ENCODE results near the gene LPCAT1.

Gene LPCAT1

DNA sequence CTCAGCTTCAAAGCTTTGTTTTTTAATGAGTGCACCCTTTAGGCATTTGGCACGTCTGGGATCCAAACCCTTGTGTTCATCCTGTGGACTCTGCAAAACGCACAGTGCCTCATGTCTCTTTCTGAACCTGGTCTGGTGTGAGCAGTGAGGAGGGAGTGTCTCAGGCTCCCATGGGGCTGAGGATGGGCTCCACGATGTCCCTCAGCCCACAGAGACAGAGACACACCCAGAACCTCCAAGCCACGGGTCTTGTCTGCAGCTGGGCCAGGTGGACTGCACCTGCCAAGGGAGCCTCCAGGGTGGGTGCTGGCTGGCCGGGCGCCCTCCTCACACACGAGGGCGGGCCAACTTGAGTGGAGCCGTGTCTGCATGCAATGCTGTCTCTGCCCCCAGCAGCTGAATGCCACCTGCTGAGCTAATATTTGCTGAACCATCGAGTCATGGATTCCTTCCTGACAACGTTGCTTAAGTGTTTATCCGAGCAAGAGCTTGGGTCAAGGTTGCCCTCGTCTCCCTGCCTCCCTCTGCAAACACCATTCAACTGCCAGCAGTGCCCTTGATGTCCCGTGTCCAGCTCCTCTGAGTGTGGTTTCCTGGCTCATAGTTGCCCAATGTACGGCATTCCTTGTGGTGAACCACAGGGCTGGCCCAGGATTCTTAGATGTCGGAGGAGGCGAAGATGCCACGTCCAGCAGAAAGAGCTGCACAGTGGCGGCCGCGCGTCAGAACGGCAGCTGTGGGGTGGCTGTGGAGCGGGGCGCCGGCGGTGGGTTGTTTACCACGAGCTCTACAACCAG lies 31.4 kb upstream of the LPCAT1 start:
- DNase-seq = no peak

DNA sequence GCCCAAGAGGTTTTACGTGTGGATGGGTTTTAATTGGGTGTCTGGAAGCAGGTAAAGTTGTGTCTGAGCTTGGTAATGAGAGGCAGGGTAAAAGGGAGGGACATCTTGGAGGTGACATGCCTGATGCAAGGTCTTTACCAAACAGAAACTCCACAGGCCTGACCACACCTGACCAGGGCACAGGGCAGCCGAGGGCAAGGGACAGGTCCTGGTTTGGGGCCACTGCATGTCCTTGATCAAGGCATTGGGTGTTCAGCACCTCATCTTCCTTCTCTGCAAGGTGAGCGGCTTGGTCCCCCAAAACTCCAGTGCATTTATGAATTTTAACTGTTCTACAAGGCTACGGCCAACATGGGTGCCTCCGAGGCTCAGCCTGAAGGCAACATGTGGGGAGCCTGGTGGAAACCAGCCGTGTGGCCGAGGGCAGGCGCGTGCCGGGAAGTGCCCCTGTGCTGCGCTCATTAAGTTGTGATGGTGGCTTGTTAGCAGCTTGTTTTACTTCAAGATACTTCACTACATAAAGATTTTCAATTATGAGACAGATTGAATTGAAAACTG lies 30.7 kb upstream of the LPCAT1 start:
- no peak for DNase-seq

DNA sequence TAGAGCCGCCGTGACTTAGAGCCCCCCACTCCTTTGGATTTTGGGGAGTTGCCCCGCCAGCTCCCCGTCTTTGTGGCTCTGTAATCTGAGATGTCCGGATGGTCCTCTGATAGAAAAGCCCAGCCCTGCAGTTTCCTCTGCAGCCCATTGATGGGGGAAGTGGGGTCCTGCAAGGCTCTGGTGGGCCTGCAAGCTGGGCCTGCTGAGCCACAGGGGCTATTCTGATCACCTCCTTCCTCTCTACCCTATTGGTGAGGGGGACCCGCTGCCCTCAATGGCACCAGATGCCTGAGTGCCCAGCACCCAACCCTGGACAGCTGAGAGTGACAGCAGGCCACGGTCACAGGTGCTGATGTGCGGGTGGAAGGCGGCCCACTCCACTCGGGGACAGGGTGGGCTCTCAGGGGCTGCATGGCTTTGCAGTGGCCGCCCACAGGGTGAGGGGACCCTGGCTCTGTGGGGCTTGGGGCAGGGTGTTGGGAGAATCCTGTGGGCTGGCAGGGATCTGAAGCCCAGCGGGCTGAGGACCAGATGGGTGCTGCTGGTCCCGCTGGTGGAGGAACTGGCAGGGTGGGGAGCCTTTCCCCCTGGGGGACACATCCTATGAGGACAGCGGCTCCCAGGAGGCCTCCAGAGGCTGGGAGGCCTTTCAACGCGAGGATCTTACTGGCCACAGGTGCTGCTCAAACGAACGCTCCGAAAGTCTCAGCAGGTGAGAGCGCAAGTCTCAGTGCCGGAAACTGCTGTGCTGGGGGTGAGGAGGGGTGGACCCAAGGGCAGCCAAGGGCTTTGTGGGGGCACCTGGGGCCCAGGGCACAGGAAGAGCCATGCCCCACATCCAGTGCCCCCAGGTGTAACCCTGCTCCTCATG lies 30.0 kb upstream of the LPCAT1 start:
- no peak for DNase-seq

DNA sequence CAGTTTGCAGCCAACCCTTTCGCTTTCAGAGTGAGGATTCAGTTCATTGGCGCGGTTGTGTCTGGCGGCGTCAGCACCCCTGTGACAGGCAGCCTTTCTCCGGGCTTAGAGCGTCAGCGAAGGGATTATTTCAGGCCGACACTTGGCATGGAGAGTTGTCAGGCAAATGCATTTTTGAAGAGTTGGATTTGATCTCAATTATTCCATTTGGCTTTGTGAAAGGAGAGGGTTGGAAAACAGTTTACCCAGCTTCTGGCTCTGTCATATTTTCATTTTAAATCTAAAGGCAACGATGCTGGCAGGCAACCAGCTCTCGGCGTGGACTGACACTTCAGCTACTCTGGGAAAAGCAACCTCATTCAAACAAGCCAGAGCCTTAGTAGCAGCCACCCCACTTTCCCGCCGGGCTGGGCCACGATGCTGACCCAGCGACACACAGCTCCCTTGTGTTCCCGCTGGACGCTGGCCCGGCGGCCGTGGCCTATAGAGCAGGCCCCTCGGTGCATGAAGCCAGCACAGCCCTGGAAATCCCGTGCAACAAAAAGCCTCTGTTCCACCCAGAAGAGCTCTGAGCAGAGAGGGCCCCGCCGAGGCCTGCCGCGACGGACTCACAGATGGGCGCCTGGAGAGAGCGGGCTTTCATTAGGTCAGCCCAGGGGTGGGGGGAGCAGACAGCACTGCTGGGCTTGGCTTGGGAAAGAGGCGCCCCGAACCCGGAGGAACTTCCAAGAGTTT lies 28.9 kb upstream of the LPCAT1 start:
- peak; percentile 15 to 22 for DNase-seq

DNA sequence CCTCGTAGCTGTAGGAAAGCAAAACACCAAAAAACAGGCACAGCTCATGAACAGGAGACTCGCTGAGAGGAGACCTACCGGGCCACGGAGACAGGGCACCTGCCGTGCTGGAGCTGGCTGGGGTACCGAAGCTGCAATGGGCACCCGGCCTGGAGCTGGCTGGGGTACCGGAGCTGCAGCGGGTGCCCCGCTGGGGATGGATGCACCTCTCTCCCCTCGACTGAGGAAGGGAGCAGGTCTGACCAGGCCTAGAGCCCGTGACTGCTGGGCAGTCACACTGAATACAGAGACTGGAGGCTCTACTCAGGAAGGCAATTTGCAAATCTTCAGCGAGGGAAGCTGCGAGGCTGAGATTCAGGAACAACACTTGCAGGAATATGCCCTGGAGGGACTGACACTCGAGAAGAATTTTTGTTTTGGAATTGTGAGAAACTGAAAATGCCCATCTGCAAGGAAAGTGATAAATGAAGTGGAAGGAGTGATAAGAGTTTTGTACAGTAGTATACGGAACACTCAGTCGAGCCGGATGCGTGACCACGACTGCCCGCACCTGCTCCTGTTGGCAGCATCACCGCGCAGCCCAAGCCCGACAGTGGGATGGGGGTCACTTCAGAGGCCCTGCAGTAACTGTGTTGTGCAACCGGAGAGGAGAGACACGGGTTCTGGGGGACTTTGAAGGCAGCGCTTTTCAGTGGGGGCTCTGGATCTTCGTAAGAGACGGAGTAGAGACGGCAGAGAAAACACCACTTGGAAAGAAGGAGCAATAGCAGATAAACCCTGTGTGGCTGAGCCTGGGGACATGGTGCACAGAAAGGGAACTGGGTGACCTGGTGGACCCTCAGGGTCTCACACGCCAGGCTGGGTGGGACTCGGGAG lies 27.9 kb upstream of the LPCAT1 start:
- no peak for DNase-seq

DNA sequence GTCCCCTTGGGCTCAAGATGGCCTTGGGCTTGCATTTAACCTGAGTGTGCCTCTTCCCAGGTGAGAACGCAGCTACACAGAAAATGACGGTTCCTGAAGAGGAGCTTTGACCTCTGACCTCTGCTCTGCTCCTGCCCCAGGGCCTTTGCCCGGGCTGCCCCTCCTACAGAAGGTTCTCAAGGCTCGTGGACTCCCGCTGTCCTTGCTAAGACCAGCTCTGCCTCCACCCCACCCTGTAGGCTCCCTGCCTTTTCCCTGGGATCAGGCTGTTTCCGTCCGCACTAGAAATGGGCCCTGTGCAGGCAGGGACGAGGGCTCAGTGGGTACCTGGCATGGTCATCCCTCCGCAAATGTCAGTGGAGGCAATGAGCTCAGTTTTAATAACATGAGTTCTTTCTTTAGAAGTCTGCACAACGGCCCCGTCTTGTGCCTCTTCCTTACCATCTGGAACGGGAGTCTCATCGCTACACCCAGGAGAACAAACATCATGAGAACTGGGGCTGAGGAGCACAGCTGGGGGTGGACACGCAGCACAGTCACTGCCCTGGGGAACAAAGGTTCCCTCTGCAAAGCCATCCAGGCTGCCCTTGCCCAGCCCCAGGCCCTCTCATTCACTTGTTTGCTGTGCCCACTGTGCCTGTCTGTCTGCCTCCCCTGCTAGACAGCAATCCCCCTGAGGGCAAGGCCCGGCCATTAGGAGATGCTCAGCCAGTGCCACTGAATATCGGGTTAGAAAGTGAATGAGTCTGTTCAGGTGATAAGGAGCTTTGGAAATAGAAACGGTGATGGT lies 26.7 kb upstream of the LPCAT1 start:
- DNase-seq = no peak

- no peak for DNase-seq
These were observed 25.8 kb upstream of the LPCAT1 start for GRCh38 chr5:1549475-1550030.

- DNase-seq = no peak
These were observed 25.1 kb upstream of the LPCAT1 start for GRCh38 chr5:1548702-1549474.

- no peak for DNase-seq
These were observed 23.9 kb upstream of the LPCAT1 start for GRCh38 chr5:1547655-1548054.

DNA sequence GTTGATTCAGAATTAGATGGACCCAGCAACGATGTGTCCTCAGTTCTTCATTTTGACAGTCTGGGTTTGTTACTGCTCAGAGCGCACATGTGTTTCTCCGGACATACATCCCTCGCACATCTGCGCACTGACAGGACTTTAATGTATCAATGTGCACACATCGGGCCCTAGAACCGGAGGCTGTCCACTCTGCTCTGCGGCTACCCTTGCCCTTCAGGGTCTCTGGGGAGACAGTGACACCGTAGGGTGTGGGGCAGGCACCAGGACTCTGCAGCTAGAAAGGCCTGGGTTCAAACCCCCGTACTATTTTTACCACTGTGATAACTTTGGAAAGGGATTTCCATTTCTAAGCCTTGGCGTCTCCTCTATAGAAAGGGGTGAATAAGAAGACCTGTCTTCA lies 23.5 kb upstream of the LPCAT1 start:
- DNase-seq = no peak

DNA sequence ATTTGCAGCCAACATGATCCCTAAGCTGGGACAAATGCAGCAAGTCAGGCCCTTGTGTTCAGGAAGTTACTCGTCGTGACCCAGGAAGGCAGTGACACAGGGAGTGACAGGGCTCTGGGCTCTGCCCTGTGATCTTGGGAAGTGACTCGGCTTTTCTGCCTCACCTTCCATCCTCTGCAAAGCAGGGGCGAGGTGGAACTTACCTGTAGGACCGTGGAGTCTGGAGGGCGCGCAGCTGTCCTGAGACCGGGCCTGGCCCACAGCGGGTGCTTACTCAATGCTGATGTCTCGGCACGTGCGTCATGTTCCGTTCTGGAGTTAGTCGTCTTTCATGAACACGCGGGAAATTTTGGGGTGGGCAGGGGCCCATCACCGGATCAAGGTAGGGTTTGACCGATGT lies 22.8 kb upstream of the LPCAT1 start:
- DNase-seq = no peak

DNA sequence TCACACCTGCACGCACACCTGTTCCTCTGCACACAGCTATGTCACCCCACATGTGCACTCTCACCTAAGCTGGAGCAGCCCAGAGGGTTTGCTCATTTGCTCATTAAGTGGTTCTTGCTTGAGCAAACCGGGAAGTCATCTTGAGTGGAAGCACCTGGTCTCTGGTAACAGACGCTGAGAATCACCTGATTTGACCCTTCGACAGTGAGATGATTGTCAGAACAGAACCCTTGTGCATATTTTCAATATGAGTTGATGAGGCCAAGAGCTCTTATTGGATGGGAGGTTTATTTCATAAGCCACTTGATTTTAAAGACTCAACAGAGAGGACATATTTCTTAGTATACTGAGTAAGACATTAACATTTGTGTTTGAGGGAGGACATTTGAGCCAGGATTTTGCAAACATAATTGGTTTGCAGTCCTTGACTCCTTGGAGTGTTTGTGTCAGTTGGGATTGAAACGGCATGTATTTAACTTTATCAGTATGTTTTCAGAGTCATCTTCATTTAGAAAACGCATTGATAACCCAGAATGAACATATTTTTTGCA lies 22.1 kb upstream of the LPCAT1 start:
- no peak for DNase-seq

GRCh38 chr5:1545126-1545804 lies 21.5 kb upstream of the LPCAT1 start:
- no peak for DNase-seq

GRCh38 chr5:1544294-1544961 lies 20.7 kb upstream of the LPCAT1 start:
- no peak for DNase-seq

GRCh38 chr5:1543398-1544293 lies 19.9 kb upstream of the LPCAT1 start:
- no peak for DNase-seq

DNA sequence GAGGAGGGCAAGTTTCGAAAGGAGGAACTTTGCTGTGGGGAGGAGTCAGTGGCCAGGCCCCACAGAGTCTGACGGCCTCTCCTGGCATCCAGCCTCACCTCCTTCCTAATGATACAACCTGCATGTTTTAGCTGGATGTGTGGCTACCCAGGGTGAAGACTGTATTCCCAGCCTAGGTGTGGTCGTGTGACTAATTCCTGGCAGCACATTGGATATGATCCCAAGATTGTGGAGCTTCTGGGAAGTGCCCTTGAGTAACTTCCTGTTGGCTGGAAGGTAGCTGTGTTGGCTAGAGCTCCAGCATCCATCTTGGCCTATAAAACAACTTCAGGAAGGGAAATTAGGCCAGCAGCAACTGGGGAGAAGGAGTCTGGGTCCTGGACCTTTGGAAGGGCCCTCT lies 19.0 kb upstream of the LPCAT1 start:
- no peak for DNase-seq

- no peak for DNase-seq
These were observed 18.1 kb upstream of the LPCAT1 start for GRCh38 chr5:1541702-1542400.

Measured in cerebellar nuclear complex (tissue), 1 donor.